MCF 10A (cell line): ENCODE results near the gene SPRR2G. TPM values are rescaled to one million over a fixed set of nuclear protein-coding genes. Genes with fewer than 3 reads are reported as not detected.
"Not testable (repeated sequence)": the region's sequence is repeated elsewhere in the genome, so short reads cannot be mapped to it uniquely, and the experiment has no call there.

Experiments
- BruUV-seq: library from RNA; stranded (reverse); fragments of 400-500 nt; replicated peaks from 2 replicates; lab custom pipeline; 2021; lab: Mats Ljungman, UMichigan
- CTCF ChIA-PET: fragments of 300-600 bp; sonication (Branson Sonifier 250); formaldehyde crosslinking; extraction: SDS; loops from one replicate; lab custom pipeline; 2021; ENCODE audit warnings: antibody characterized with exemption, inconsistent platforms; lab: Yijun Ruan, JAX
- POLR2A ChIA-PET: fragments of 300-600, 350-650 bp; sonication (Branson Sonifier 250); formaldehyde crosslinking; extraction: SDS; loops from one replicate; lab custom pipeline; 2020; ENCODE audit warnings: antibody characterized with exemption, inconsistent platforms; lab: Yijun Ruan, JAX
- DNase-seq: peaks from one replicate; pipeline ENCODE4 v3.0.0-alpha.2; 2018; ENCODE audit not compliant: unreplicated experiment
- H3K27ac Mint-ChIP-seq: one replicate; pipeline ENCODE4 v1.8.0; 2022; ENCODE audit warnings: mild to moderate bottlenecking, low read depth, mixed read lengths; ENCODE audit not compliant: unreplicated experiment
- H3K27me3 Mint-ChIP-seq: one replicate; pipeline ENCODE4 v1.8.0; 2022; ENCODE audit warnings: mixed read lengths; ENCODE audit not compliant: insufficient read depth, unreplicated experiment
- H3K36me3 Mint-ChIP-seq: one replicate; pipeline ENCODE4 v1.8.0; 2022; ENCODE audit warnings: mild to moderate bottlenecking, moderate library complexity, mixed read lengths; ENCODE audit not compliant: insufficient read depth, unreplicated experiment
- H3K4me1 Mint-ChIP-seq: one replicate; pipeline ENCODE4 v1.8.0; 2022; ENCODE audit warnings: mixed read lengths; ENCODE audit not compliant: insufficient read depth, unreplicated experiment
- H3K4me3 Mint-ChIP-seq: one replicate; pipeline ENCODE4 v1.8.0; 2022; ENCODE audit warnings: mild to moderate bottlenecking, moderate library complexity, mixed read lengths; ENCODE audit not compliant: unreplicated experiment
- H3K9me3 Mint-ChIP-seq: one replicate; pipeline ENCODE4 v1.8.0; 2022; ENCODE audit warnings: mixed read lengths; ENCODE audit not compliant: unreplicated experiment
- intact Hi-C: fragments of 100-400 bp; cut with micrococcal nuclease; formaldehyde crosslinking; loops from 2 replicates; pipeline ENCODE4 v1.14.1; 2022
- total RNA-seq: library from RNA; stranded (reverse); gene quantifications from 2 replicates; pipeline ENCODE4 v1.2.3, GENCODE V29; 2022
- TF ChIP-seq, protein P1 (sequence below): fragments of 200-600 bp; IDR thresholded peaks from one replicate; pipeline ENCODE4 v1.8.0; 2022; ENCODE audit warnings: antibody characterized with exemption, mild to moderate bottlenecking; ENCODE audit not compliant: unreplicated experiment

SPRR2G gene
- total RNA-seq, 1 experiment from 2014 or later: not detected

DNA sequence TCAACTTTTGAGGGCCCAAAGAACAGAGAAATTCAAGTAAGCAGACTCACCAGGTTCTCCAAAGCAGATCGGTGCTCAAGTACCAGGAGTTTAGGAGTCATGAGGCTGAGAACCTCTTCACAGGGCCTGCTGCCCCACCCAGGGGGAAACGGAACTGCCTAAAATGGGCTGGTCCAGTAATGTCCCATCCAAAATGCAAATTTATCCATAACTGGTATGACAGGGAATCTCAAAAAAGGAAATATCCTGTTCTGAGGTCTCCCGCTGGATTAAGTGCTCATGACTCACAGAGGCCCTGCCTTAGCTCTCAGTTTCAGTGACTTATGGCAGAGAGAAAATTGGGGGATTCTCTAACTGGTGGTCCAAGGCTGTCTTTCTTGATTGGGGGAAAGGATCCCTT is 9.3 kb downstream of the SPRR2G start:
- Mint-ChIP-seq H3K9me3 (no peaks in the 10 kb centered on the region), H3K4me3 (no peak overlapping the region), H3K27me3 (no peaks in the 10 kb centered on the region), H3K36me3 (no peaks in the 10 kb centered on the region), H3K27ac (no peak overlapping the region), H3K4me1 (no peaks in the 10 kb centered on the region)
- no TSS peak for BruUV-seq
- CTCF ChIA-PET: interaction anchor here (0.9 kb wide), 1 partner anchor 68 kb away, joined by 3 read pairs; no protein-coding TSS in a partner anchor
- TF ChIP-seq, protein P1, sequence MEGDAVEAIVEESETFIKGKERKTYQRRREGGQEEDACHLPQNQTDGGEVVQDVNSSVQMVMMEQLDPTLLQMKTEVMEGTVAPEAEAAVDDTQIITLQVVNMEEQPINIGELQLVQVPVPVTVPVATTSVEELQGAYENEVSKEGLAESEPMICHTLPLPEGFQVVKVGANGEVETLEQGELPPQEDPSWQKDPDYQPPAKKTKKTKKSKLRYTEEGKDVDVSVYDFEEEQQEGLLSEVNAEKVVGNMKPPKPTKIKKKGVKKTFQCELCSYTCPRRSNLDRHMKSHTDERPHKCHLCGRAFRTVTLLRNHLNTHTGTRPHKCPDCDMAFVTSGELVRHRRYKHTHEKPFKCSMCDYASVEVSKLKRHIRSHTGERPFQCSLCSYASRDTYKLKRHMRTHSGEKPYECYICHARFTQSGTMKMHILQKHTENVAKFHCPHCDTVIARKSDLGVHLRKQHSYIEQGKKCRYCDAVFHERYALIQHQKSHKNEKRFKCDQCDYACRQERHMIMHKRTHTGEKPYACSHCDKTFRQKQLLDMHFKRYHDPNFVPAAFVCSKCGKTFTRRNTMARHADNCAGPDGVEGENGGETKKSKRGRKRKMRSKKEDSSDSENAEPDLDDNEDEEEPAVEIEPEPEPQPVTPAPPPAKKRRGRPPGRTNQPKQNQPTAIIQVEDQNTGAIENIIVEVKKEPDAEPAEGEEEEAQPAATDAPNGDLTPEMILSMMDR: no peak
- POLR2A ChIA-PET: interaction anchor here (0.7 kb wide), 1 partner anchor 92 kb away, joined by 4 read pairs; no protein-coding TSS in a partner anchor
- intact Hi-C loops: no loop called here
- DNase-seq: no peak

DNA sequence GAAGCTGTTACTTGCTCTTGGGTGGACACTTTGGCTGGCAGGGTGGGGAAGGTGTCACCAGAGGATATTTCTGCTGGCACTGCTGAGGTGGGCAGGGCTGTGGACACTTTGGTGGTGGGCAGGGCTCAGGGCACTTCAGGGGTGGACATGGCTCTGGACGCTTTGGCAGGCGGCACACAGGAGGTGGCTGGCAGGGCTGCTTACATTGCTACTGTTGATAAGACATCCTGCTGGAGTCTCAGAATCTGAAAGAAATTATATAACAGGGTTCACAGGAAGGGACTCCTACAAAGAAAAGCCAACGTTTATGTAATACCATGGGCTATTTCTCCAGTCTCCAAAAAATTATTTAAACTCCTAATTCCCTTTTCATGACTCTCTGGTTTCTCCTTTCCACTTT is 10.2 kb downstream of the SPRR2G start:
- Mint-ChIP-seq H3K27ac (no peak overlapping the region), H3K27me3 (no peaks in the 10 kb centered on the region), H3K4me1 (no peaks in the 10 kb centered on the region), H3K36me3 (no peaks in the 10 kb centered on the region), H3K4me3 (no peak overlapping the region), H3K9me3 (no peaks in the 10 kb centered on the region)
- CTCF ChIA-PET: interaction anchor here (0.9 kb wide), 2 partner anchors 52 to 68 kb away, joined by 3 to 4 read pairs; no protein-coding TSS in a partner anchor
- POLR2A ChIA-PET: interaction anchor here (0.7 kb wide), 1 partner anchor 1194 kb away, joined by 3 read pairs; no protein-coding TSS in a partner anchor
- DNase-seq: no peak
- no TSS peak for BruUV-seq
- TF ChIP-seq, protein P1: no peak
- intact Hi-C loops: no loop called here

DNA sequence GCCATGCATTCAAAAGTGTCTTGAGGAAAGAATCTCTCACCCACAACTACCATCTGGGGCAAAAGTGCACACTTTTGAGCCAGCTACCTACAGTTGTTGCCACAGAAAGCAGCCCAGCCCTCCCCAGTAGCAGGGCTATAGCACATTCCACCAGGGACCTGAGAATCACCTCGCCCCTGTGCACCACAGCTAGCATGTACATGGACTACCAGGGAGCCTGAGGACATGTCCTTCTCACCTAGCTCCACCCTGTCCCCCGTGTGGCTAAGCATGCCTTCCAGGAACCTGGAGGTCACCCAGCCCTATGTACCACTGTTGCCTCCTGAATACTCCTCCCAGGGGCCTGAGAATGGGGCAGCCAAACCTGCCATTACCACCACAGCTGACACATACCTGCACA is 16.9 kb downstream of the SPRR2G start:
- Mint-ChIP-seq H3K4me1 (peaks cover 18% of the 10 kb centered on the region), H3K27me3 (no peaks in the 10 kb centered on the region), H3K4me3 (no peak overlapping the region), H3K36me3 (no peaks in the 10 kb centered on the region), H3K27ac (no peak overlapping the region), H3K9me3 (no peaks in the 10 kb centered on the region)
- intact Hi-C loops: no loop called here
- CTCF ChIA-PET: interaction anchor here (0.8 kb wide), 1 partner anchor 11 kb away, joined by 3 read pairs; no protein-coding TSS in a partner anchor
- TF ChIP-seq, protein P1: no peak
- no TSS peak for BruUV-seq
- DNase-seq: no peak
- POLR2A ChIA-PET: interaction anchor here (0.7 kb wide), 1 partner anchor 23 kb away, joined by 3 read pairs; no protein-coding TSS in a partner anchor

DNA sequence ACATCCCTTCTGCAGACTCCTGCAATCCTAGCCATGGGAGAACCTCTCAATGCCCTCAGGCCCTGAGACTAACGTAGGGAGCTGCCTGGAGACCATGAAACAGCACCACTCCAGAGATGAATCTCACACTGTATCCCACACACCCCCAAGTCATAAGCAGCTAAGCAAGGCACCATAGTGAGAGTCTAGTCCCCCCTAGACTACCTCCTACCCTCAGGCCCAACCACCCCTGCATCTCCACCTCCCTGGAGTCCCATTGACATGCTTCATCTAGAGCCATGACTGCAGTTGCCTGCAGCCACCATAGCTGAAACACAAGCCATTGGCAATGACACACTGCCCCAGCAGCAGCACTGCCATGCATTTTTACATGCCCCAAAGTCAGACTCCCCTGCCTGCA is 17.4 kb downstream of the SPRR2G start:
- no TSS peak for BruUV-seq
- Mint-ChIP-seq H3K27ac (no peak overlapping the region), H3K9me3 (no peaks in the 10 kb centered on the region), H3K27me3 (no peaks in the 10 kb centered on the region), H3K4me1 (peaks cover 18% of the 10 kb centered on the region), H3K4me3 (no peak overlapping the region), H3K36me3 (no peaks in the 10 kb centered on the region)
- CTCF ChIA-PET: interaction anchor here (0.6 to 0.8 kb wide), 2 partner anchors 11 to 178 kb away, joined by 3 read pairs; no protein-coding TSS in a partner anchor
- TF ChIP-seq, protein P1: no peak
- POLR2A ChIA-PET: interaction anchor here (0.7 to 2.8 kb wide), 2 partner anchors 10 to 23 kb away, joined by 3 to 16 read pairs; no protein-coding TSS in a partner anchor
- intact Hi-C loops: no loop called here
- DNase-seq: no peak

DNA sequence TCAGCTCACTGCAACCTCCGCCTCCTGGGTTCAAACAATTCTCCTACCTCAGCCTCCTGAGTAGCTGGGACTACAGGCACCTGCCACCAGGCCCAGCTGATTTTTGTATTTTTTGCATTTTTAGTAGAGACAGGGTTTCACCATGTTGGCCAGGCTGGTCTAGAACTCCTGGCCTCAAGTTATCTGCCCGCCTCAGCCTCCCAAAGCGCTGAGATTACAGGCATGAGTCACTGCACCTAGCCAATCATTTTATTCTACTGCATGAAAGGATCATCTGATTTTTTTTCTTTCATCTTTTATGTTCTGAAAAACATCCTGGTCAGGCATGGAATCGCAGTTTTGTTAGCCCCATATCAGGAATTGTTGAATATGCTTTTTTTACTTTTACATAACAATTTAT is 22.0 kb downstream of the SPRR2G start:
- BruUV-seq, POLR2A ChIA-PET, intact Hi-C loops, H3K4me3 Mint-ChIP-seq, DNase-seq, H3K36me3 Mint-ChIP-seq, H3K27ac Mint-ChIP-seq, H3K27me3 Mint-ChIP-seq: not testable (repeated sequence)
- peaks cover 18% of the 10 kb centered on the region for H3K4me1 Mint-ChIP-seq
- peaks cover 15% of the 10 kb centered on the region for H3K9me3 Mint-ChIP-seq
- CTCF ChIA-PET: interaction anchor here (2.6 kb wide), 1 partner anchor 64 kb away, joined by 11 read pairs; no protein-coding TSS in a partner anchor
